GM21515 (cell line): ENCODE results near the gene LBR.
"Not testable (repeated sequence)": the region's sequence is repeated elsewhere in the genome, so short reads cannot be mapped to it uniquely, and the experiment has no call there.

Experiments
- ATAC-seq: cut with Tn5 transposase; IDR thresholded peaks from one replicate; pipeline ENCODE4 v1.9.1; 2021; ENCODE audit not compliant: unreplicated experiment

Gene LBR

DNA sequence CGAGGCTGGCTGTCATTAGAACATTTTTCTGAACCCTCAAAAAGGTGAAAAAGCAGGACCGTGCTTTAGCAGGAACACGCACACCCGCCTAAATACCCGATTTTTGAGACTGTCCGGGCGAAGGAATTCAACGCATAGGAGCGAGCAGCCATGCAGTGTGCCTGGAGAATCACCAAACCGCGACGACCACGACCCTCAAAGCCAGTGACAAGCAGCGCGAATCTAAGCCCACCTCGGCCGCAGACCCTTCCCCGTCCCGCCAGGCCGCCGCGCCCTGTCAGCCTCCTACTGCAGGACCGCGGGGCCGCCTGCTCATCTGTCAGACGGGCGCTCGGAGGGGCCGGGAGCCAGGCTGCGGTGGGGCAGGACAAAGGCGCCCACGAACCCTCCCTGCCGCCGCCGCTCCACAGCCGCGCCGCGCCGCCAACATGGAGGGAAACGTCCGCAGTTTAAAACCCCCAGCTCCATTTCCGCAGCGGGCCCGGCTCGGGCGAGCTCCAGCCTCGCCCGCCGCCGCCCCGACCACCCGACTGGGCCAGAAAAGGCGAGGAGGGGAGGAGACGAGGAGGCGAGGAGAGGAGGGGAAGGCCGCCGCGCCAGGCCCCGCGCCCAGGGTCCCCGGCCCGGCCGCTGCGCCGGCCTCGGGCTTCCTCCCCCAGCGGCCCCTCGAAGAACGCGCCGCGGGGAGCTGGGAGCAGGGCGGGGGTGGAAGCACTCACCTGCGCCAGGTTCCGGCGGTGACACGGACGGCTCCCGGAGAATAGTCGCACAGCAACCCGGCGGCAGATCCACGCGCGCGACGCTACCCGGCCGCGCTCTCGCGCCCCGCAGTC, at the start of gene LBR:
TSS of gene LBR (minus strand) at position 804 of the 833 bp plus-strand sequence. CDS start 3,963 bp downstream, outside the sequence.
- peak; percentile 34 for ATAC-seq

GRCh38 chr1:225477296-225477911, 49.6 kb upstream of the LBR start:
- ATAC-seq, result no peak

- no peak for ATAC-seq
Measured at GRCh38 chr1:225476538-225476988, 48.7 kb upstream of the LBR start.

DNA sequence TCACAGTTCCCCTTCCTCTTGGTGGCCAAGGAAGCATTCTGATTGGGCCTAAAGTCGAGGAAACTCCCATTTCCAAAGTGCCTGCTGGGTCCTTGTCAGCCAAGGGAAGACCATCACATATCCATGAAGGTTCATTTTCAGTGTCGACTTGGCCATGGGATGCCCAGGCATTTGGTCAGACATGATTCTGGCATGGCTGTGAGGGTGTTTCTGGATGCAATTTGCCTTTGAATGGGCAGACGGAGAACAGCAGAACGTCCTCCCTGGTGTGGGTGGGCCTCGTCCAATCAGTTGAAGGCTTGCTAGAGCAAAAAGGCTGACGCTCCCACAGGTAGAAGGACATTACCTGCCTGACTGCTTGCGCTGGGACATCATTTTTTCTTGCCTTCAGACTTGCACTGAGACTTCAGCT, 48.3 kb upstream of the LBR start:
- ATAC-seq, result no peak

DNA sequence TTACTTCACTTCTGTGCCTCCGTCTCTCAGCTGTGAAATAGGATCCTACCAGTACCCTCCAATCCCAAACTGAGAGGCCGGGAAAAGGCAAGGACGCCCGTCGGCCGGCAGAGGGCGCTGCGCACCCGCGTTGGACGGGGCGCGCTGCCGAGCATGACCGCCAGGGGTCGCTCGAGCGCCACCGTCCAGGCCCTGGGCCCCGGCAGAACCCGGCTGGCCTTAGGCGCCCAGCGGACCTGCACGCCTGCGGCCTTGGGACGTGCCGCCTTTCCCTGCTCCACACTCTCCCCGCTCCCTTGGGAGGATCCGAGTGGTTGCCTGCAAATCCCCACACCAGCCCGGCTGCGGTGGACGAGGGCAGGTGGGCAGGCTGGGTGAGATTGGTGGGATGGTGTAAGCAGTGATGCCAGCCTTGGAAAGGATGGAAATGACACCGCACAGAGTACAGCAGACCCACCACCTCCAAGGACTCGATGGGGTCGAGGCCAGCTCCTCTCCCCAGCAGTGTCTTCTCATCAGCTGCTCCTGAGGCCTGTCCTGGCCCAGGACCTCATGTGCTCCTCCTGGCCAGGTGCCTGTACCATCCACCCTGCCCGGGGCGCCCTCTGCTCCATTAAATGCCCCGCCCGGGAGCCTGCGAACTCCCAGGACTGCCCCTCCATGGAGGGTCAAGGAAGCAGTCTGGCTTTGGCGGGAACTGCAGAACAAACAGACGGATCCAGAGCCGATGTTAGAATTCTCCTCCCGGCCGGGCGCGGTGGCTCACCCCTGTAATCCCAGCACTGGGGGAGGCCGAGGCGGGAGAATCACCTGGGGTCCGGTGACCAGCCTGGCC, 47.4 kb upstream of the LBR start:
- ATAC-seq, result peak; percentile 75

- ATAC-seq, result peak; percentile 12
Measured at GRCh38 chr1:225474439-225474985, 46.7 kb upstream of the LBR start.

DNA sequence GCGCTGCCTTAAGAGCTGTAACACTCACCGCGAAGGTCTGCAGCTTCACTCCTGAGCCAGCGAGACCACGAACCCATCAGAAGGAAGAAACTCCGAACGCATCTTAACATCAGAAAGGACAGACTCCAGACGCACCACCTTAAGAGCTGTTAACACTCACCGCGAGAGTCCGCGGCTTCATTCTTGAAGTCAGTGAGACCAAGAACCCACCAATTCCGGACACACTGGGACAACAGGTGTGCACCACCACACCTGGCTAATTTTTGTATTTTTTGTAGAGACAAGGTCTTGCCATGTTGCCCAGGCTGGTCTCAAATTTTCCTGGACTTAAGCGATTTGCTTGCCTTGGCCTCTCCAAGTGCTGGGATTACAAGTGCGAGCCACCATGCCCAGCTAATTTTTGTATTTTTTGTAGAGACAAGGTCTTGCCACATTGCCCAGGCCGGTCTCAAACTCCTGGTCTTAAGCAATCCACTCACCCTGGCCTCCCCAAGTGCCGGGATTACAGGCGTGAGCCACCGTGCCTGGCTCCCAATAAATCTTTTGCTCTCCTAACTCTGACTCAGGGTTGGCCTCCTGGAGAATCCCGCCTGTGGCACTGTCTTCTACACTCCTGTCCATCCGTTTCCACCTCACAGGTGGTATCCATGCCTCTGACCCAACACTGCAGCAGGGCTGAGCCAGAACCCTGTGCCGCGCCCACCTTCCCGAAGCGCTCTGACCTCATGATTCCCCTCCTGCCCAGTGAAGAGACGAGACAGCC, 46.0 kb upstream of the LBR start:
- not testable (repeated sequence) for ATAC-seq

GRCh38 chr1:225473266-225473665, 45.4 kb upstream of the LBR start:
- not testable (repeated sequence) for ATAC-seq

DNA sequence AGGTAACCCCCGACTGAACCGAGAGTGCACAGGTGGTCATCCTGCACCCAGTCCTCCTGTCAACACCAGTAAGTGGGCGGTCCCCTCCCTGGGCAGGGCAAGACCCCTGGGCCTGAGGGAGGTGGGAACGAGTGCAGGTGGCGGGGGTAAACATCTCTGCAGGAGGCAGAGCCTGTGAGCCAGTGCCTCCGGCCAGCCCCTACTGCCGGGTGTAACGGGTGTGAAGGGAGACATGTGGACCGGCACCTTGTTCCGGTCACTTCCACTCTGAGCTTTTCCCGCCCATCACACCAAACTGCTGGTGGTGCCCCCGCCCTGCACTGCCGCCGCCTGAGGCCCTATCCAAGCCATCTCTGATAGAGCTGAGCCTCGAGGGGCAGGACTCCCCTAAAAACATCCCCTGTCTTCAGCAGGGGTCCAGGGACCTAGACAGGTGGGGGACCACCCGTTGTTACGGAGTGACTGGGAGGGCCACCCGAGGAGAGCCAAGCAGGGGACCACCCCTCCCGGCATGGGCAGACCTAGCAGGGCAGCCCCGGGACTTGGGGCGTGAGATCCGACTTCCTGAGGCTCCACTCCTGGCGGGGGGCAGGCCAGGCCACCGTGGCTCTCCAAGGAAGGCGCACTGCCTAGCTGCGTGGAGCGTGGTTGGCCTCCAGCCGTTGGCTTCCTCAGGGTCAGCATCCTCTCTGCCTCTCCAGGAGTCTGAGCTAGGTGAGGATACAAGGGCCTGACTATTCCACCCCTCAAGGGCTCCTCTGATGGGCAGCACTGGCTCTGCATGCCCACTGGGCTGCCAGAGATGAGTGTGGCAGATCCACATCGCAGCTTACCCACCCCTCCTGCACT, 43.8 kb upstream of the LBR start:
- ATAC-seq, result no peak

- no peak for ATAC-seq
Measured at GRCh38 chr1:225471109-225471452, 43.2 kb upstream of the LBR start.

GRCh38 chr1:225470211-225471108, 42.6 kb upstream of the LBR start:
- ATAC-seq, result no peak

DNA sequence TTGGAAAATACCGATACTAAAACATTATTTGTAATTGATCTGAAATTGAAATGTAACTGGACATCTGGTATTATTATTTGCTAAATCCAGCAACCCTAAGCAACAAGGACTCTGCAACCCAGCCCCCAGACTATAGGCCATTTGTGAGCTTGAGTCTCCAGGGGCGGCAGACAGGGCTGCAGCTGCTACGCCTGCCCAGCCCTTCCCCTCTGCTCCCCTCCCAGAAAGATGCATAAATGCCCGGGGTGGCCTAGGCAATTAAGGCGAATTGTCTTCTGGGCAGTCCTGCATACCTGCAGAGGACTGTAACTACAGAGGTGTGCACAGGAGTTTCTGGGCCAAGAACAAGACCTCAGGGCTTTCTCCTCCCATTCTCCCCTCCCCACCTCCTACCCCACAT, 41.2 kb upstream of the LBR start:
- no peak for ATAC-seq

- peak; percentile 17 for ATAC-seq
Measured at GRCh38 chr1:225468270-225469020, 40.6 kb upstream of the LBR start.

DNA sequence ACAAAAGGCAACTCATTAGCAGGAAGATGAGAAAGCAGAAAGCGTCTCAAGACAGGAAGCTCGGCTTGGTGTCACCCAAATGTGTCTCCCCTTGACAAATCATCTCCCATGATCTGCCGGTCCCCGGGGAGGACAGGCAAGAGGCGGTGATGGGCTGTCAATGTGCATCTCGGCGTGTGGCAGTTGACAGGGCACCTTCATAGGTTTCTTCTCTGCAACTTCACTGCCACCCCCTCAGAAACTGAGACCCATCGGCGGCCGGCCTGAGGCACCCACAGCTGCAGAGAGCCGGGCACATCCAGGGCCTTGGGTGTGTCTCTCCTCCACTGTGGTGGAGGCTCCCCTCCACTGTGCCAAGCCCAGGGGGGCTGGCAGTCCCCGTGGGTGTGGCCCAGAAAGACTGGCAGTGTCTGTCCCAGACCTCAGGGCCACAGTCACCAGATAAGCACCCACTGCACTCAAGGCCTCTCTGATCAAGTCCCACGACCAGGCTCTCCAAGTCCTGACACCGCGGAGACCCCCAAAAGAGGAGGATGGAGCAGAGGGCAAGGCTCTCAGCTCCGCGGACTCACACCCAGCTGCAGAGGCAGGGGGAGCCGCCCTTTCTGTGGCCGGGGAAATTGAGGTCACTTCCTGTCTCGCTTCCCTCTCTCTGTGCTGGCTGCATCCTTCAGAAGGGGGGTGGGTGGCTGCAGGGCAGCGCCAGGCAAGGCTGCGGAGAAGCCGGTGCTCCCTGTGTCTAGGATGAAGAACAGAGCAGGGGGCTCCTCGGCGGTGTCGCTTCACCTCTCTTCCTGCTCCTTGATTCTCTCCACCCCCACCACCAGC, 39.6 kb upstream of the LBR start:
- ATAC-seq, result peak; percentile 96

GRCh38 chr1:225466848-225467192, 39.0 kb upstream of the LBR start:
- no peak for ATAC-seq

DNA sequence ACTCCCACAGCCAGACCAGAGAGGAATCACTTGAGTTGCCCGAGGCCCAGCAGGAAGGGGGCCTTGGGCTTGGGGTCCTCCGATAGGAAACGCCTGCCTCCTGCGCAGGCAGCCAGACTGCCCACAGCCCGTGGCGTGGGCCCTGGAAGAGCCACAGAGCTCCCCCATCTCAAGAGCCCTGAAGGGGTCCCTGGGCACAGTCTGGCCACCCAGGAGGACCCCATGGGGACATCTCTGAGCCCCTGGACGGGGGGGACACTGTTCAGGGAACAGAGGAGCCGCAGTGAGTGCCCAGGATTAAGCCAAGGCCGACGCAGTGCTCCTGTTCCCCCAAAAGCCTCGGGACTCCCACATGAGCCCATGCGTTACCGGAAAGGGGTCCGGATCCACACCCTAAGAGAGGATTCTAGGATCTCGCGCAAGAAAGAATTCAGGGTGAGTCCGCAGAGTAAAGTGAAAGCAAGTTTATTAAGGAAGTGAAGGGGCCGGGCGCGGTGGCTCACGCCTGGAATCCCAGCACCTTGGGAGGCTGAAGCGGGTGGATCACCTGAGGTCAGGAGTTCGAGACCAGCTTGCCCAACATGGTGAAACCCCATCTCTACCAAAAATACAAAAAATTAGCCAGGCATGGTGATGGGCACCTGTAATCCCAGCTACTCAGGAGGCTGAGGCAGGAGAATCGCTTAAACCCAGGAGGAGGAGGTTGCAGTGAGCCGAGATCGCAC, 38.1 kb upstream of the LBR start:
- no peak for ATAC-seq
